CD14-positive monocyte (primary cell): Measurements from ENCODE around the gene SCN4A. TPM values are rescaled to one million over a fixed set of nuclear protein-coding genes. Genes with fewer than 3 reads are reported as not detected.

Source experiments
- DNase-seq, 3 donors: peaks; one replicate each; pipeline ENCODE4 v3.0.0-alpha.2; 2011 to 2022
- H2AFZ ChIP-seq: 2 replicates; pipeline ENCODE4 v1.6.0; 2012; ENCODE audit warnings: mild to moderate bottlenecking, low read depth, low read length, inconsistent platforms; ENCODE audit not compliant: insufficient read depth, poor library complexity, severe bottlenecking
- H3K27ac ChIP-seq, 2 donors: 1 replicate in 1 of 2; 2 replicates in 1 of 2; pipeline ENCODE4 v1.5.1; 2012 to 2013; ENCODE audit warnings: low read length in 2 of 2, control low read depth in 1 of 2, inconsistent platforms in 1 of 2, low read depth in 1 of 2, mild to moderate bottlenecking in 1 of 2
- H3K27me3 ChIP-seq, 2 donors: one replicate each; pipeline versions ENCODE4 v1.6.0 to v1.6.1; 2011 to 2013; ENCODE audit warnings: low read length in 2 of 2; ENCODE audit not compliant: control insufficient read depth in 2 of 2, insufficient read depth in 2 of 2
- H3K36me3 ChIP-seq, 2 donors: replicated peaks in 1 of 2; 1 replicate in 1 of 2; 2 replicates in 1 of 2; pipeline versions ENCODE4 v1.5.1 to v1.6.1; 2012 to 2013; ENCODE audit warnings: low read length in 2 of 2, control low read depth in 1 of 2, inconsistent platforms in 1 of 2, mild to moderate bottlenecking in 1 of 2; ENCODE audit not compliant: insufficient read depth in 2 of 2, control insufficient read depth in 1 of 2
- H3K4me1 ChIP-seq, 2 donors: 1 replicate in 1 of 2; 2 replicates in 1 of 2; pipeline versions ENCODE4 v1.5.1 to v1.6.1; 2012 to 2013; ENCODE audit warnings: low read length in 2 of 2, control low read depth in 1 of 2, inconsistent platforms in 1 of 2, mild to moderate bottlenecking in 1 of 2, moderate library complexity in 1 of 2; ENCODE audit not compliant: insufficient read depth in 2 of 2, control insufficient read depth in 1 of 2
- H3K4me2 ChIP-seq: replicated peaks from 2 replicates; pipeline ENCODE3; 2012; ENCODE audit warnings: low read length, moderate library complexity, mild to moderate bottlenecking; ENCODE audit not compliant: poor library complexity, severe bottlenecking; ENCODE audit errors: extremely low read depth
- H3K4me3 ChIP-seq, 3 experiments: fragments of 200-600 bp in 1 of 3; sonication (generic) in 1 of 3; replicated peaks in 1 of 3; 1 replicate in 2 of 3; 2 replicates in 1 of 3; pipeline ENCODE4 v1.5.1; 2011 to 2013; ENCODE audit warnings: low read length in 3 of 3, mild to moderate bottlenecking in 3 of 3, control low read depth in 2 of 3, low read depth in 2 of 3, inconsistent platforms in 1 of 3, moderate library complexity in 1 of 3
- H3K79me2 ChIP-seq: 2 replicates; pipeline ENCODE4 v1.6.0; 2012; ENCODE audit warnings: mild to moderate bottlenecking, control low read depth, inconsistent platforms, low read length, moderate library complexity; ENCODE audit not compliant: insufficient read depth
- H3K9ac ChIP-seq: 2 replicates; pipeline ENCODE4 v1.6.0; 2017; ENCODE audit warnings: low read length, mild to moderate bottlenecking; ENCODE audit not compliant: insufficient read depth, poor library complexity, severe bottlenecking
- H3K9me3 ChIP-seq, 2 donors: replicated peaks in 1 of 2; 1 replicate in 1 of 2; 2 replicates in 1 of 2; pipeline versions ENCODE4 v1.5.1 to v1.6.1; 2012 to 2013; ENCODE audit warnings: low read length in 2 of 2, control low read depth in 1 of 2; ENCODE audit not compliant: control insufficient read depth in 1 of 2, insufficient read depth in 1 of 2
- H4K20me1 ChIP-seq: 2 replicates; pipeline ENCODE4 v1.6.0; 2012; ENCODE audit warnings: mild to moderate bottlenecking, low read length, control low read depth, moderate library complexity; ENCODE audit not compliant: insufficient read depth
- H3K27ac Mint-ChIP-seq, 7 donors: one replicate each; pipeline ENCODE4 v1.8.0; 2020; ENCODE audit warnings: mild to moderate bottlenecking in 7 of 7, mixed read lengths in 7 of 7, moderate library complexity in 6 of 7, inconsistent platforms in 2 of 7
- H3K27me3 Mint-ChIP-seq, 3 donors: one replicate each; pipeline ENCODE4 v1.8.0; 2021 to 2022; ENCODE audit warnings: low read depth in 3 of 3, mild to moderate bottlenecking in 3 of 3, mixed read lengths in 3 of 3, moderate library complexity in 3 of 3, inconsistent platforms in 1 of 3
- H3K36me3 Mint-ChIP-seq, 2 donors: one replicate each; pipeline ENCODE4 v1.8.0; 2020; ENCODE audit warnings: mixed read lengths in 2 of 2, inconsistent platforms in 1 of 2, mild to moderate bottlenecking in 1 of 2
- H3K4me1 Mint-ChIP-seq: one replicate; pipeline ENCODE4 v1.8.0; 2020; ENCODE audit warnings: mild to moderate bottlenecking, mixed read lengths
- H3K4me3 Mint-ChIP-seq, 2 donors: one replicate each; pipeline ENCODE4 v1.8.0; 2020; ENCODE audit warnings: mild to moderate bottlenecking in 2 of 2, mixed read lengths in 2 of 2, moderate library complexity in 1 of 2
- H3K9me3 Mint-ChIP-seq, 7 donors: one replicate each; pipeline ENCODE4 v1.8.0; 2020 to 2022; ENCODE audit warnings: mixed read lengths in 7 of 7, mild to moderate bottlenecking in 6 of 7, moderate library complexity in 6 of 7, inconsistent platforms in 2 of 7
- WGBS: methylation state at CpG from one replicate; pipeline ENCODE4 v1.1.5; 2013; ENCODE audit warnings: missing lambda C conversion rate; ENCODE audit not compliant: insufficient coverage; 5-methylcytosine and 5-hydroxymethylcytosine counted together
- intact Hi-C, 2 donors: fragments of 100-400 bp; cut with micrococcal nuclease; formaldehyde crosslinking; loops; one replicate each; pipeline versions ENCODE4 v1.15.0 to v1.15.1; 2023
- polyA plus RNA-seq, 3 donors: library from polyadenylated mRNA; depleted of rRNA in 1 of 3; unstranded in 2 of 3; stranded (reverse) in 1 of 3; fragments of 300-500 nt in 2 of 3; fragments of >200 nt in 1 of 3; fragmentation: Illumina TruSeq in 2 of 3; gene quantifications; 1 replicate in 2 of 3; 2 replicates in 1 of 3; pipeline ENCODE4 v1.2.3, GENCODE V29; 2012 to 2021
- TF ChIP-seq, protein P1 (sequence below): fragments of 200-600 bp; IDR thresholded peaks from one replicate; pipeline ENCODE4 v1.8.0; 2022; ENCODE audit warnings: antibody characterized with exemption, mild to moderate bottlenecking

SCN4A gene
- polyA plus RNA-seq, 3 donors: not detected

- Histone ChIP-seq H3K4me3 (no peak overlapping the region), H4K20me1 (no peaks in the 10 kb centered on the region), H3K36me3 (no peaks in the 10 kb centered on the region), H3K27ac (no peak overlapping the region), H3K27me3 (no peaks in the 10 kb centered on the region), H3K4me1 (peaks cover 3 to 4% of the 10 kb centered on the region in 2 donors), H3K4me2 (no peak overlapping the region), H3K9ac (no peak overlapping the region), H3K9me3 (no peaks in the 10 kb centered on the region), H2AFZ (no peak overlapping the region), H3K79me2 (no peaks in the 10 kb centered on the region)
- H3K27ac Mint-ChIP-seq: no peak overlapping the region
- no peak for DNase-seq
- peaks cover 7% of the 10 kb centered on the region for H3K4me1 Mint-ChIP-seq
- H3K9me3 Mint-ChIP-seq: peaks cover 0 to 1% (median 0%) of the 10 kb centered on the region in 7 donors
- TF ChIP-seq, protein P1, sequence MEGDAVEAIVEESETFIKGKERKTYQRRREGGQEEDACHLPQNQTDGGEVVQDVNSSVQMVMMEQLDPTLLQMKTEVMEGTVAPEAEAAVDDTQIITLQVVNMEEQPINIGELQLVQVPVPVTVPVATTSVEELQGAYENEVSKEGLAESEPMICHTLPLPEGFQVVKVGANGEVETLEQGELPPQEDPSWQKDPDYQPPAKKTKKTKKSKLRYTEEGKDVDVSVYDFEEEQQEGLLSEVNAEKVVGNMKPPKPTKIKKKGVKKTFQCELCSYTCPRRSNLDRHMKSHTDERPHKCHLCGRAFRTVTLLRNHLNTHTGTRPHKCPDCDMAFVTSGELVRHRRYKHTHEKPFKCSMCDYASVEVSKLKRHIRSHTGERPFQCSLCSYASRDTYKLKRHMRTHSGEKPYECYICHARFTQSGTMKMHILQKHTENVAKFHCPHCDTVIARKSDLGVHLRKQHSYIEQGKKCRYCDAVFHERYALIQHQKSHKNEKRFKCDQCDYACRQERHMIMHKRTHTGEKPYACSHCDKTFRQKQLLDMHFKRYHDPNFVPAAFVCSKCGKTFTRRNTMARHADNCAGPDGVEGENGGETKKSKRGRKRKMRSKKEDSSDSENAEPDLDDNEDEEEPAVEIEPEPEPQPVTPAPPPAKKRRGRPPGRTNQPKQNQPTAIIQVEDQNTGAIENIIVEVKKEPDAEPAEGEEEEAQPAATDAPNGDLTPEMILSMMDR: no peak
- WGBS: 96% methylated on average over 10 of the region's 12 CpGs
- H3K27me3 Mint-ChIP-seq: peaks cover 2 to 3% (median 3%) of the 10 kb centered on the region in 3 donors
- intact Hi-C loops: no loop called here
- no peak overlapping the region for H3K4me3 Mint-ChIP-seq
- H3K36me3 Mint-ChIP-seq: no peaks in the 10 kb centered on the region
Observed at GRCh38 chr17:63941162-63941561, 31.6 kb downstream of the SCN4A start.

GRCh38 chr17:63940584-63940983 is 32.1 kb downstream of the SCN4A start:
- WGBS: 98% methylated on average over 14 of the region's 14 CpGs
- Histone ChIP-seq H2AFZ (no peak overlapping the region), H3K4me2 (no peak overlapping the region), H3K4me3 (no peak overlapping the region), H3K27me3 (no peaks in the 10 kb centered on the region), H3K9me3 (no peaks in the 10 kb centered on the region), H3K79me2 (no peaks in the 10 kb centered on the region), H3K27ac (no peak overlapping the region), H3K36me3 (no peaks in the 10 kb centered on the region), H3K4me1 (no peaks in the 10 kb centered on the region), H3K9ac (no peak overlapping the region), H4K20me1 (no peaks in the 10 kb centered on the region)
- H3K27me3 Mint-ChIP-seq: peaks cover 2 to 3% (median 3%) of the 10 kb centered on the region in 3 donors
- H3K9me3 Mint-ChIP-seq: peaks cover 0 to 1% (median 0%) of the 10 kb centered on the region in 7 donors
- peaks cover 5% of the 10 kb centered on the region for H3K4me1 Mint-ChIP-seq
- no peak overlapping the region for H3K27ac Mint-ChIP-seq
- H3K36me3 Mint-ChIP-seq: no peaks in the 10 kb centered on the region
- DNase-seq: no peak
- intact Hi-C loops: no loop called here
- H3K4me3 Mint-ChIP-seq: no peak overlapping the region
- TF ChIP-seq, protein P1: no peak
